SIG-M5 (cell line): ENCODE measurements around the gene FBXL20.
"Not testable (repeated sequence)": the region's sequence is repeated elsewhere in the genome, so short reads cannot be mapped to it uniquely, and the experiment has no call there.

Experiments
- DNase-seq: peaks from one replicate; lab custom pipeline; 2025; lab: John Stamatoyannopoulos, UW

The FBXL20 gene

DNA sequence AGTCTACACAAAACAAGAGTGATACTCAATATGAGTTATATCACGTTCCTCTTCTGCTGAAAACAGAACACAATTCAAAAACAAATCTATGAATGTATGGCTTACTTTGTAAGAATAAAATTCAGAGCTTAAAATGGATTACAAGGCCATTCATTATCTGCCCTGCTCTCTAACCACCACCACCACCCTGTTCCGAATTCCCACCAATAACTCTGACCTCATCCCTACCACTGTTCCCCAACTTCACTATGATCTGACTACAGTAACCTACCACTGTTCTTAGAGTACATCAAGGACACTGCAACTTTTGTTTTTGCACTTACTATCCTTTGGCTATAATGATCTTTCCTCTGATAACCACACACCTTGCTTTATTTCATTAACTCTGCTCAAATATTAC lies 21.3 kb downstream of the FBXL20 start:
- DNase-seq = no peak

DNA sequence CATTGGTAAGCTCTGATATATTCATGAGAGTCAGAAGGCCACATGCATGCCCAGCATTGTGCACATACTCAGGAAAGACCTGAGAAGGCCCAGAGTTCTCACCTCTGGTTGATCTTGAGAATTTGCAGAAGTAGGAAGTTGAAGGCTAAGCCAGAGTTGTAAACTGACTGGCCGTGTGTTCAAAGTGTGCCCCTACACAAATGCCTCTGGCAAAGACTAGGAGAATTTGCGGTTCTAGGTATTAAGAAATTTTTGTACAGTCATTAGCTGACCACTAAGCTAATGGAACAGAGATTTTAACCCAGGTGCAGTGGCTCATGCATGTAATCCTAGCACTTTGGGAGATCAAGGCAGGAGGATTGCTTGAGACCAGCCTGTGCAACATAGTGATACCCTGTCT lies 25.0 kb downstream of the FBXL20 start:
- DNase-seq = no peak

DNA sequence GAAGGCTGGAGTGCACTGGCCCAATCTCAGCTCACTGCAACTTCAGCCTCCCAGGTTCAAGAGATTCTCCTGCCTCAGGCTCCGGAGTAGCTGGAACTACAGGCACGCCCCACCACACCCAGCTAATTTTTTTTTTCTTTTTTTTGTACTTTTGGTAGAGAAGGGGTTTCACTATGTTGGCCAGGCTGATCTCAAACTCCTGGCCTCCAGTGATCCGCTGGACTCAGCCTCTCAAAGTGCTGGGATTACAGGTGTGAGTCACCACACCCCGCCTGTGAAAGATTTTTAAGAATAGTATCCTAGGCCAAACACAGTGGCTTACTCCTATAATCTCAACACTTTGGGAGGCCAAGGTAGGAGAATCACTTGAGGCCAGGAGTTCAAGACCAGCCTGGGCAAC lies 33.6 kb downstream of the FBXL20 start:
- DNase-seq = not testable (repeated sequence)

DNA sequence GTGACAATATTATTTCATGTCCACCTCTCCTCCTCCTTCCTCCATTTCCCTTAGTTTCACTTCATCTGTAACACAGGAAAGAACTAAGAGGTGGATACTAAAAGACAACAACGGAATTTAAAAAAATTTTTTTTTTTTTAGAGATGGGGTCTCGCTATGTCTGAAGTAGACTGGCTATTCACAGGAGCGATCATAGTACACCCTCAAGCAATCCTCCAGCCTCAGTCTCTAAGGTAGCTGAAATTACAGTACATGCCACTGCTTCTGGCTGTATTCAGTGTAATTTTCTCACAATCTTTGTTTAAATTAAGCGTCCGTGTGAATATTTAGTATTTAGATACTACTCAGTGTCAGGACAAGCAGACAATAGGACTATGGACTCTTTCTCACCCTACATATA lies 35.6 kb downstream of the FBXL20 start:
- DNase-seq = no peak

DNA sequence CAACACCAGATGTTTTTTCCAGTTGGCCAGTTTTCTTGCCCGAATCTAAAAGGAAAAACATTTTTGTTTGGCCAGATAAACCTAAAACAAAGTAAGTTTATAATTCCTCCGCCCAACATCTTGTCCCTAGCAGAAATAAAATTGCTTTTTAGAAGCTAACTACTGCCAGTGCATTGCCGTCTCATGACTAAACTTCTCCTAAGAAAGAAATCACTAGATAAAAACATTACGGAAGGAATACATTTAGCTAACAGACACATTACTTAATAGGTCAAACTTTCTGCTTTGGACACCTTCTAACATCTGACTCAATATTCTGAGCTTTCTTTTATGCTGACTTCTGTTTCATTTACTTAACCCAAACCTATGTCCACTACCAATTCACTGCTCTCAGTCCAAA lies 36.2 kb downstream of the FBXL20 start:
- no peak for DNase-seq

DNA sequence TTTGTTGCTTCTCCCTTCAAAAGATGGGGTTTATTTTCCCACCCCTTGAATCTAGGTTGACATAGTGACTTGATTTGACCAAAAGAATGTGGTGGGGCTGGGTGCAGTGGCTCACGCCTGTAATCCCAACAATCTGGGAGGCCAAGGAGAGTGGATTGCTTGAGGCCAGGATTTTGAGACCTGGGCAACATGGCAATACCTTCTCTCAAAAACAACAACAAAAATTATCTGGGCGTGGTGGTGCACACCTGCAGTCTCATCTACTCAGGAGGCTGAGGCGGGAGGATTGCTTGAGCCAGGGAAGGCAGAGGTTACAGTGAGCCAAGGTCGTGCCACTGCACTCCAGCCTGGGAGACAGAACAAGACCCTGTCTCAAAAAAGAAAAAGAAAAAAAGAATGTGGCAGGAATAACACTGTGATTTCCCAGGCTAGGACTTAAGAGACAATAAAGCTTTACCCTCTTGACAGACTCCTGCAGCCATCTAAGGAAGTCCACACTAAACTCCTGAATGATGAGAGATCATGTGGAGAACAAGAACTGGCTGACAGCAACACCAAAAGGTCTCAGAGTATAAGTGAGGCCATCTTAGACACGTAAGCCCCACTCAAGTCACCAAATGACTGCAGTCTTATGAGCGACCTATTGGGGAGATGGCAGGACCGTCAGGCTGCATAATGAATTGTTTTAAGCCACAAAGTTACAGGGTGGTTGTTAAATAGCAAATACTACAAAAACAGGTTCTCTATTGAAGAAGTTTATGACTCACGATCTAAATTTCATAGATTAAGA lies 37.0 kb downstream of the FBXL20 start:
- DNase-seq = no peak

DNA sequence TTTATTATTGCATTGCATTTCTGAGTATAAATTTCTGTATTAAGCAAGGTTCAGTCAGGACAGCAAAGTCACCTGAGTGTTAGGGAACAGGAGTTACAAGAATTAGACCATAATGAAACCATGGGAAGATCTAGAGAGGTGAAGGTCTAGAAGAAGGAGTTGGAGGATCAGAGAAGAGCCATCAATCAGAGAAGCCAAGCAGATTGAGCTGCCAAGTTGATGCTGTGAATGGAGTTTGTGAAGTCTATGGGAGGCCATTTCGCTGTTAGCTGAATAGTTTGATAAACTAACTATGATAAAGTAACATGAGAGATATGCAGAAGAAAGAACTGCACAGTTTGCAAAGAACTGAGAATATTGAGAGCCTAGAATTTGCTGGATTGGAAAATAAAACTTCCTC lies 40.4 kb downstream of the FBXL20 start:
- no peak for DNase-seq

DNA sequence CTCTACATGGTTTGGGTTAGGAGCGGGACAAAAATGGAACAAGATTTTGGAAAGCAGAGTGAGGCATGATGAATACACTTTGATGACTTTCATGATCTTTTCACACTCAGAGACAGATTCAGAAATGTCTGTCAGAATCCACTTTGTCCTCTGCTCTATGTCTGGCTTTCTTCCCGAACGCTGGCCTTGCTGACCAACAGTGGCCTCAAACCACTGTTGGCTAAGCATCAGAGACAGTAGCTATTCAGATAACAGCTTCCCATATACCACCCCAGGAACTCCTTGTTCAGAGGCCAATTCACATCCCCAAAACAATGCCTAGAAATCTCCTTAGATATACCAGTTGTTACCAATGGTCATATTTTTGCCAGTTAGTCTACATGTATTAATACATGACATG lies 40.9 kb downstream of the FBXL20 start:
- DNase-seq = no peak

DNA sequence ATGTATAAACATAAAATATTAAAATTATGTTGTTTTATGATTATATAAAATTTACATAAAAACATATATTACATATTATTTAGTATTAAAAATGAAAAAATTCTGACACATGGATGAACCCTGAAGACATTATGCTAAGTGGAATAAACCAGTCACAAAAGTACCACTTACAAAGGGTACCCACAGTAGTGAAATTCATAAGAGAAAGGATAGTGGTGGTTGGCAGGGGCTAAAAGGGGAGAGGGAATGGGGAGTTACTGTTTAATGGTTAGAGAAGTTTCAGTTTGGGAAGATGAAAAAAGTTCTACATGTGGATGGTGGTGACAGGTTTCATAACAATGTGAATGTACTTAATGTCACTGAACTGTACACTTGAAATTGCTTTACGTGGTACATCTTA lies 41.4 kb downstream of the FBXL20 start:
- no peak for DNase-seq

DNA sequence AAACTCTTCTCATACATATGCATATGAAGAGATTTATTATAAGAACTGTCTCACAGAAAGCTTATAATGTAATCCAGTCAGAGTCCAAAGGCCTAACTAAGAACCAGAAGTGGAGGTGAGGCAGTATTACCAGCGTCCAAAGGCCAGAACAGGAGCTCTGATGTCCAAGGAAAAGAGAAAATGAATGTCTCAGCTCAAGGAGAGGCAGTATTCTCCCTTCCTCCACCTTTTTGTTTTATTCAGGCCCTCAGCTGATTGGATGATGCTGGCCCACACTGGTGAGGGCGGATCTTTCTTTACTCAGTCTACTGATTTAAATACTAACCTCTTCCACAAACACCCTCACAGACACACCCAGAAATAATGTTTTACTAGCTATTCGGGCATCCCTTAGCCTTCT lies 43.4 kb downstream of the FBXL20 start:
- no peak for DNase-seq

DNA sequence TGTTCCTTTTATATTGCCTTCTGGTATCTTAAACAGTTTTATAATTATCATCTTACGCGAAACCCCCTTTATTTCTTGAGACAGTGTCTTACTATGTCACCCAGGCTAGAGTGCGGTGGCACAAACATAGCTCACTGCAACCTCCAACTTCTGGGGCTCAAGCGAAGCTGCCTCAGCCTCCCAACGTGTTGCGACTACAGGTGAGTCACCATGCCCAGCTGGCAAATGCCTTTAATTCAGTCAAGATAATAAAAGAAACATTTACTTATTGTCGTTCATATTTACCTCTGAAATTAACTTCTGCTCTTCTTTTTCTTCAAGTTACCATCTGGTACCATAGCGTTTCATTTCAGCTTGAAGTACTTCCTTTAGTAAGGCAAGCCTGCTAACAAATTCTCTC lies 43.9 kb downstream of the FBXL20 start:
- no peak for DNase-seq

DNA sequence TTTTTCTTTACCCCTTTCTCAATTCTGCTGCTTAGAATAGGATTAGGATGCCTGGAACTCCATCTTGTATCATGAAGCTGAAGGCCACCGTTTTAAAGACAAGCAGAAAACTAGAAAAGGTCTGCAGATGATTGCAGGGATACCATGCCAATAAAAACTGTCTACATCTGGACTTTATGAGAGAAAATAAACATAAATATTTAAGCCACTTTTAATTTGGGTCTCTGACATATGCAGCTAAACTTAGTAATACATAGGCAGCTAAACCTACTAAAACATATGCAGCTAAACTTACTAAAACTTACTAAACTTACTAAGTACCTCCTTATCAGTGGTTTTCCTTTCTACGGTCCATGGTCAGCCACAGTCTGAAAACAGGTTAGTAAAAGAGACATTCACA lies 48.4 kb downstream of the FBXL20 start:
- DNase-seq = no peak

DNA sequence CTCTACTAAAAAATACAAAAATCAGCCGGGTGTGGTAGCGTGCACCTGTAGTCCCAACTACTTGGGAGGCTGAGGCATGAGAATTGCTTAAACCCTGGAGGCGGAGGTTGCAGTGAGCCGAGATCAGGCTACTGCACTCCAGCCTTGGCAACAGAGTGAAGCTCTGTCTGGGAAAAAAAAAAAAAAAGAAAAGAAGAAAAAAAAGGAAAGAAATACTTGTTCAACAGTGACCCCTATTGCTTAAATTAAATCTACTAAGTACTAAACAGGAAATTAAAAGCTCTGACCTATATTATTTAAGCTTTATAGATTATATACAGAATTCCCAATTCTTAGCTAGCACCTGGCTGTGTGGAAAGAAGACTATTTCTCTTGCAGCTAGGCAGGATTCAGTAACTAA lies 48.9 kb downstream of the FBXL20 start:
- no peak for DNase-seq

DNA sequence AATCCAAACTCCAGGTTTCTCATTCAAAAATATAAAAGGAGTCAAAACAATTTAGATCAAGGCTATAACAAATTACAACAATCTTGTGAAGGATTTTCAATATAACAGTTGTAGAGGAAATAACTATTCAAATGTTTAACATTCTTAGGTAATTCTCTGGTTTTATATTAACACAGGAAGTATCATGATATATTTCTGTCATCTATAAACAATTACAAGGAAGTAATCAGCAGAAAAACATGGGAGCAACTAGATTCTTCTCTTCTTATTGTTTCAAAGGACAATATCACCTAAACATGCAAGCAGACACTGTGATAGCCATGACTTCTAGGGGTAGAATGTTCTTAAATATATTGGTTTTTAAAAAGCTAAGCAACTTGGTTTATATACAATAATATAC lies 49.9 kb downstream of the FBXL20 start:
- DNase-seq = no peak

DNA sequence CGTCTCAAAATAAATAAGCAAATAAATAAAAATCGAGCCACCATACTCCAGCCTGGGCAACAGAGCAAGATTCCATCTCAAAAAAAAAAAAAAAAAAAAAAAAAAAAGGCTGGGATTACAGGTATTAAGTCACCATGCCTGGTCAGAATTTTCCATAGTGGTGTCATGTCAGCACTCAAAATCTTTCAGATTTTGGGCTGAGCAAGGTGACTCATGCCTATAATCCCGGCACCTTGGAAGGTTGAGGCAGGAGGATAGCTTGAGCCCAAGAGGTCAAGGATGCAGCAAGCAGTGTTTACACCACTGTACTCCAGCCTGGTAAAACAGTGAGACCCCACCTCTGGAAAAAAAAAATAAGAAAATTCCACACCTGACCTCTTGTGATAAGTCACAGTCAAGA lies 52.2 kb downstream of the FBXL20 start:
- no peak for DNase-seq

DNA sequence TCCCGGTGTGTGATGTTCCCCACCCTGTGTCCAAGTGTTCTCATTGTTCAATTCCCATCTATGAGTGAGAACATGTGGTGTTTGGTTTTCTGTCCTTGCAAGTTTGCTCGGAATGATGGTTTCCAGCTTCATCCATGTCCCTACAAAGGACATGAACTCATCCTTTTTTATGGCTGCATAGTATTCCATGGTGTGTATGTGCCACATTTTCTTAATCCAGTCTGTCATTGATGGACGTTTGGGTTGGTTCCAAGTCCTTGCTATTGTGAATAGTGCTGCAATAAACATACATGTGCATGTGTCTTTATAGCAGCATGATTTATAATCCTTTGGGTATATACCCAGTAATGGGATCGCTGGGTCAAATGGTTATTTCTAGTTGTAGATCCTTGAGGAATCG lies 54.6 kb downstream of the FBXL20 start:
- DNase-seq = not testable (repeated sequence)

DNA sequence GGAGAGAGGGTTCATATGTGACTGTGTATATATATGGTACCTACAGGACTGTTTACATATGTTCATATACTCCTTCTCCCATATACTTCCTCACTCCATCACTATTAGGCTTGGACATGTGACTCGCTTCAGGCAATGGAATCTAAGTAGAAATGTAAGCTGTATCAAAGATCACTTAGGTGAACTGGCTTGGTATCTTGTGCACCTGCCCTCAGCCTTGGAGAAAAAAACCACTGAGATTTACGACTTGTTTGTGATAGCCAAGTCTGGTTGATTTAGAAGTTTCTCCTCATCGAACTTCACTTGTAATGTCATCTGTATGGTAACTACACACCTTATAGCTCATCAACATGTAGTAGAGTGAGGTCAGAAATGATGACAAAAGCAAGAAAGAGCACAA lies 59.9 kb downstream of the FBXL20 start:
- DNase-seq = no peak

DNA sequence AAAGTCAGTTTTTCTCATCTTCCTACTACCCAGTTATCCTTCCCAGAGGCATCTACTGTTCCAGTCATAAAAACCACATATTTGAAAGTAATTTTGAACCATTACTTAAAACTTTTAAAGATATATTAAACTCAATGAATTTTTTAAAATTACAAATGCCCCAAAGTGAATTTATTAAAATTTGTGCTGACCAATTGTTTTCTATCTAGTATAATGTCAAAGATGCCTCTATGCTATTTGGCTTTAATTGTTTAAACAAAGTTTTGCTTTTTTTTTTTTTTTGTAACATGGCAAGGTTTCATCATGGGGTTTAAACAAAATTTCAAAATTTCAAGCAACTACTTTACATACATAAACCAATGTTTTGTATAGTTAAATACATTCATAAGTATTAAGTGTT lies 60.7 kb downstream of the FBXL20 start:
- no peak for DNase-seq

DNA sequence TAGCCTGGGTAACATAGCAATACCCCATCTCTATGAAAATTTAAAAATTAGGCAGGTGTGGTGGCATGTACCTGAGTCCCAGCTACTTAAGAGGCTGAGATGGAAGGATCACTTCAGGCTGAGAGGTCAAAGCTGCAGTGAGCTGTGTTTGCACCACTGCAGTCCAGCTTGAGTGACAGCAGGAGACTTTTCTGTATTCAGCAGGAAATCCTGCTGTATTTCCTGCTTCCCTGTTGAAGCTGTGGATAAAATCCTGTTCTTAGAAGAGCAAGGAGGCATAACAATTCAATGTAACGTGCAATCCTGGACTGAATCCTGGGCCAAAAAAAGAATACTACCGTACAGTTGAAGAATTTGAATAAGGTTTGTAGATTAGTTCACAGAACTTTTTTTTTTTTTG lies 62.2 kb downstream of the FBXL20 start:
- DNase-seq = no peak

DNA sequence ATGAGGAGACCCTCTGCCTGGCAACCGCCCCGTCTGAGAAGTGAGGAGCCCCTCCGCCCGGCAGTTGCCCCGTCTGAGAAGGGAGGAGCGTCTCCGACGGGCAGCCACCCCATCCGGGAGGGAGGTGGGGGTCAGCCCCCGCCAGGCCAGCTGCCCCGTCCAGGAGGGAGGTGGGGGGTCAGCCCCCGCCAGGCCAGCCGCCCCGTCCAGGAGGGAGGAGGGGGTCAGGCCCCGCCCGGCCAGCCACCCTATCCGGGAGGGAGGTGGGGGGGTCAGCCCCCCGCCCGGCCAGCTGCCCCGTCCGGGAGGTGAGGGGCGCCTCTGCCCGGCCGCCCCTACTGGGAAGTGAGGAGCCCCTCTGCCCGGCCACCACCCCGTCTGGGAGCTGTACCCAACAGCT lies 63.8 kb downstream of the FBXL20 start:
- not testable (repeated sequence) for DNase-seq

DNA sequence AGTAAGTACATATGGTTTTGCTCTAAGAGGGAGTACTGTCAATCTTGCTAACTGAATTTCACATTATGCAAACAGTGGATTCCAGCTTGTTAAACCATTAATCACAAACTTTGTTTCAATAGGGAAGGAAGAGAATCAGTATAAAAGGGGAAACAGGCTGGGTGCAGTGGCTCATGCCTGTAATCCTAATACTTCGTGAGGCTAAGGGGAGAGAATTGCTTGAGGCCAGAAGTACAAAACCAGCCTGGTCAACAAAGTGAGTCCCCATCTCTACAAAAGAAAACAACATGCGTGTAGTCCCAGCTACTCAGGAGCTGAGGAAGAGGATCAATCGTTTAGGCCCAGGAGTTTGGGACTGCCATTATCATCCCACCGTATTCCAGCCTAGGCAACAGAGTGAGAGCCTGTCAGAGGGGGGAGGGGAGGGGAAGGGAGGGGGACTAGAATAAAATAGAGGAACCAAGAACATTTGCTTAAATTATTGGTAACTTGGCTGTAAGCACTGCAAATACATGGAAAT lies 65.7 kb downstream of the FBXL20 start:
- DNase-seq = peak; percentile 96

DNA sequence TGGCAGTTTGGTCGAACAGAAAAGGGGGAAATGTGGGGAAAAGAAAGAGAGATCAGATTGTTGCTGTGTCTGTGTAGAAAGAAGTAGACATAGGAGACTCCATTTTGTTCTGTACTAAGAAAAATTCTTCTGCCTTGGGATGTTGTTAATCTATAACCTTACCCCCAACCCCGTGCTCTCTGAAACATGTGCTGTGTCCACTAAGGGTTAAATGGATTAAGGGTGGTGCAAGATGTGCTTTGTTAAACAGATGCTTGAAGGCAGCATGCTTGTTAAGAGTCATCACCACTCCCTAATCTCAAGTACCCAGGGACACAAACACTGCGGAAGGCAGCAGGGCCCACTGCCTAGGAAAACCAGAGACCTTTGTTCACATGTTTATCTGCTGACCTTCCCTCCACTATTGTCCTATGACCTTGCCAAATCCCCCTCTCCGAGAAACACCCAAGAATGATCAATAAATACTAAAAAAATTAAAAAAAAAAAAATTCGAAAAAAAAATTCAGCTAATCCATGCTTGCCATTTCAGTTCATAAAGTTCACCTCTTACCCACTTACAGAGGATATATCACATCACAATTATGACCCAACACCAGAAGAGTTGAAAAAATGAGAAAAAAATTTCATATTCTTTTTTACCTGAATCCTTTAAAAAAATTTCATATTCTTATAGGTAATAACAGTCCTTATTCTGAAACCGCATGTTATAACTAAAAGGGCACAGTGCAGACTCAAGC lies 67.2 kb downstream of the FBXL20 start:
- not testable (repeated sequence) for DNase-seq

DNA sequence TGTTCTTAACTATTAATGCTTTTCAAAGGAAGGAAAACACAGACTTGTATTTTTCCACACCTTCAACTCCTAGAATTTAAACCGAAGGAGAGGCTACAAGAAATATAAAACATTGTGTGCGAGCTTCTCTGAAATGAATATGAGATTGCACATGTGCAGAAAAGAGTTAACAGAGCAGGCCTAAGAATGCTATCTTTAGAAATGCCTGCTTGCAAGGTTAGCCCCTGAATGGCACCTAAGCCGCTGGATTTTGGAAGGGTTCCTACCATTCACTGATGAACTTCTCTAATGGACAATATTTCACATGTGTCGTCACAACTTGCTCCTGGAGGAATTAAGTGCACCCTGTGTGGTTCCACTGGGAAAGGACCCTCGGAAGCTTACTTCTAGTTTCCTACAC lies 69.3 kb downstream of the FBXL20 start:
- no peak for DNase-seq

DNA sequence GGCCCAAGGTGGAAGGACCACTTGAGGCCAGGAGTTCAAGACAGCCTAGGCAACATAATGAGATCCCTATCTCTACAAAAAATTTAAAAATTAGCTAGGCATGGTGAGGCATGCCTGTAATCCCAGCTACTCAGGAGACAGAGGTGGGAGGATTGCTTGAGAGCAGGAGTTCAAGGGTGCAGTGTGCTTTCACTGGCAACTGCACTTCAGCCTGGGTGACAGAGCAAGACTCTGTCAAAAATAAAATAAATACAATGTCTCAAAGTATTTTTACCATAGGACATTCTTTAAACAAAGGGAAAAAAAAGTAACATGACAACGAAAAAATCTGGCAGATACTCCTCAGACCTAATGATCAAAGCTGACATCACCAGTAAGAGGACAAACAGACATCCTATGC lies 72.6 kb downstream of the FBXL20 start:
- no peak for DNase-seq
